HG02623 (cell line): ENCODE results near the gene ABL1.

Source experiments
- ATAC-seq: cut with Tn5 transposase; IDR thresholded peaks from one replicate; pipeline ENCODE4 v1.9.1; 2021; ENCODE audit warnings: moderate library complexity; ENCODE audit not compliant: unreplicated experiment

ABL1 gene

DNA sequence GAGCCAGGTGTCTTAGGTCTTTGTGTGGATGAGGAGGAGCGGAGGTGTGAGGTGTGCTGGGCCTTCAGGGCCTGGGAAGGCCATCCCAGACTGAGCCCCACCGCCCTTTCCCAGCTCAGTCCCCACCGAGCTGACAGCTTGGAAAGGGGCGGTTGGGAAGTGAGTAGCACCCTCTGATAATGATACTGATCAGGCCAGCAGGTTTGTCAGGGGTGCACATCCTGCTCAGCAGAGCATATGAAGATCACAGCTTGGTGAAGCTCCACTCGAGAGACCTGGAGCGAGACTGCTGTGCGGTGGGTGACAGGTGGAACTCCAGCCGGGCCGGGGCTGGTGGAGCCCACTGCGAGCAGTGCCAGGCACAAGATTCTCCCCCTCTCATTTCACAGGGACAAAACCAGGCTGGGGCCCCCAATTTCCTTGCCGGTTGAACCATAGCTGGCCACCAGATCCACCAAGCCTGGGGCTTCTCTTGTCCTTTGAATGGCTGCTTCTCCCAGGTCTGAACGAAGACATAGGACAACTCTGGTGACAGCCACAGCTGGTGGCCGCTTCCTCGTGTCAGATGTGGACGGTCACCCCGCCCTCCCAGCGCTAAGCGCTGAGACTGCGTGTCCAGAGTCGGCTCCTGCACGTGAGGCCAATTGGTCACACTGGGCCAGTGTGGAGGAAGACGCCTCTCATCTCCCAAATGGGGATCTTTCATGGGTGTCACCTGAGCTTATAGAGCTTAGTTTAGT, 53.3 kb downstream of the ABL1 start:
- no peak for ATAC-seq

DNA sequence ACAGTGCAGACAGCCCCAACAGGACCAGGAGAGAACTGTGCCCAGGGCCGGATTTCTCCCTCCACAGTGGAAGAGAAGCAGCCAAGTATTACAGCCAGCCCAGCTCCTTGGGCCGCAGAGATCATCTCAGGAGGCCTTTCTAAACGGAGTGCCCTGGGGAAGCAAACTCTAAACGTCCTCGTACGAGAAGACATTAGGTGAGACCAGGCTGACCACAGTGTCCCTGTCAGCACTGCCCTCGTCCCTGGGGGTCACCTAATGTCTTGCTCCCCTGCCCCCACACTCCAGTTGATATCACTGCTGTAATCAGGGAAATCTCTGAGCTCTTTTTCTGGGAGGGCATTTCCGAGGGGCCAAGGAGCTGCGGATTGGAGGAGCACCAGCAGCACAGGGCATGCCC, 55.1 kb downstream of the ABL1 start:
- ATAC-seq, result no peak

DNA sequence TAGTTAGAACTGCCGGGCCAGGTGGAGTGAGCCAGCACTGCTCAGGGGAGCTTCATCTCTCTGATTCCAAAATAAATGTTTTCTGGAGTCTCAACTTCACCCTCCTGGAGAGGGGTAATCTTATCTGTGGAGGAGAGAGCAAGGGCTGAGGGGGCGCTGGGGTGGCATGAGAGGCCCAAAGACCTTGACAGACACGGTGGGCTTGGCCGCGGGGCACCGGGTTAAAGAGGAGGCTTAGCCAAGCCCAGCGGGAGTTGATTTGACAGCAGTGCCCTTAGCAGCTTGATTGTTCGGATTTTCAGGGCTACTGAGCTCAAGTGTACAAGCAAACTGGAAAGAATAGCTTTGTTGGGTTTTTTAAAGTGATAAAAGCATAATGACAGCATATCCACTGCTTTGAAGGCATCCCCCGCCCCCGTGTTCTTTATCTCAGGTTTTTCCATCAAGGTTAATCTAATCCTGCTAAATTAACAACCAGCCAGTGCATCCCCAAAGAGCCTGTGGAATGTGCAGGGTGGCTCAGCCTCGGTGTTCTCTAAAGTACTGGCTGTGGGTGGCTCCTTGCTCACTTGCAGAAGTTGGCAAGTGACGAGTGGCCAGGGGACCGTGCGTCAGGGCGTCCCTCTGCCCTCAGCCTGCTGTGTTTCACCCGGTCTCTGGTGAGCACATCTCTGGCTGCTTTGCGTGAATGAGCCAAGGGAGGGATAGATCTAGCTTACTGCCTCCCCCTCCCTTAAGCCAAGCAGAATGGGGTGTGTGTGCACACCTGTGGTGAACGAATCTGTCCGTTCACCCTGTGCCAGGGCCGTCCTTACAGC, 56.0 kb downstream of the ABL1 start:
- no peak for ATAC-seq

DNA sequence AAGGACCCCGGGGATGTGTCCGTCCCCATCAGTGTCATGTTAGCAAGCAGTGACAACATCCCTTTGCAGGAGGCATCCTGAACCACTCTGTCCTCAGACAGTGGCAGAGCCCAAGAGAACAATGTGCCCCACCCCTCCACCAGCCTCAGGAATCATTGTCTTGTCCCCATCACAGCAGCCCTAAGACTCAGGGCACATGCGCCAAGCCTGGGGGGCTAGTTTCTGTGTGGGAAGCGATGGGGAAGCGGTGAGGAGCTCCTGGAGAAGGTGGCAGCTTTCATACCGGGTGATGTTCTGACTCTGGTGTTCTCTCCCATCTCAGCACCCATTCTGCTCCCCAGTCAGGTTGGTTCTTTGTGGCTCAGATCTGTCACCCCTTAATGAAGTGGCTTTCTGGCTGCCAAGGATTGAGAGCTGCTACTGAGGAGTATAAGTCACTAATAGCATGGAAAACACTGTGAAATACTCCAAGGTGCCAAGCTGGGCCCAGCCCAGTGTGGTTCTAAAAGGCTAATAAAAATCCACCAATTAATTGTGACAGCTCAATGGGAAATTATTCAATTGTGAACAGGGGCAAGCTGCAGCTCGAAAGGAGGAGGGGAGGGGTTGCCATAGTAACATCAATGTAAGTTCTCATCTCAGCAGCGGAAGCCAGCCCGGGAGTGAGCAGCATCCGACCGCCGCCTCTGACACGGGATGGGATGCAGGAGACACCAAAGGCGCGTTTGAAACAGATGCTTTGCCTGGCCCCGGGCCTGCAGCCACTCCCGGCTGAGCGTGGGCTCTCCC, 56.8 kb downstream of the ABL1 start:
- no peak for ATAC-seq

DNA sequence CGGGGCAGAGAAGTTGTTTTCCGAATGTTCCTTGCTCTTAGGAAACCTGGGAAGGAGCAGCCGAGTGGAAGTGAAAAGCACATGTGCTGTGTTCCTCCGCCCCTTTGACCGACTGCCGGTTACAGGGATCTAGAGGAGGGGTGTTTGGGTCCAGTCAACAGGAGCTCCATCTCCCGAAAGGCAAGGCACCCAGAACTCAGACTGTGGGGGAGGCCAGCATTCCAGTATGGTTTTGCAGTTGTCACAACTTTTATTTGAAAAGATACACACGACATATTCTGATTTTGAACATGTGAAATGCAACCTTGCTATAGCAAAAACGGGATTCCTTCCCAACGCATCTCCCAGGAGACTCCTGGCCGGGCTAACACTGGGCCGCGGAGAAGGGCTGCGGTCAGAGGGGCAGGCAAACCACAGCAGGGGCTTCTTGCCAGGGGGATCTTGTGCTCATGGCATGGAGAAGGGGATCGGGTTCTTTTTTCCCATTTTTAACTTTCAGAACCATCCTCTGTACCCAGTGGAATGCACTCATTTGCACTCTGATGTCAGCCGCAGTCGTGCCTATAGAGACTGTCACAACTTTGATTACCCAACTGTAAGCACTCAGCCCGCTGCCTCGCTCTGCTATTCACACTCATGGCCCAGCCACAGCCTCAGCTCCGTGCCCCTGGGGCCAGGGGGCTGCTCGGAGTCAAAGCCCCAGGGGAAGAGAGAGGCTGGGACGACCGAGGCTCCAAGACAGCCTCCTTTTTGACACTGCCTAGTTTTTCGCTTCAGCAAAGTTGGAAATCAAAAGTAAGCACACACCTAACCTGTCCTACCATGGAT, 57.6 kb downstream of the ABL1 start:
- no peak for ATAC-seq

DNA sequence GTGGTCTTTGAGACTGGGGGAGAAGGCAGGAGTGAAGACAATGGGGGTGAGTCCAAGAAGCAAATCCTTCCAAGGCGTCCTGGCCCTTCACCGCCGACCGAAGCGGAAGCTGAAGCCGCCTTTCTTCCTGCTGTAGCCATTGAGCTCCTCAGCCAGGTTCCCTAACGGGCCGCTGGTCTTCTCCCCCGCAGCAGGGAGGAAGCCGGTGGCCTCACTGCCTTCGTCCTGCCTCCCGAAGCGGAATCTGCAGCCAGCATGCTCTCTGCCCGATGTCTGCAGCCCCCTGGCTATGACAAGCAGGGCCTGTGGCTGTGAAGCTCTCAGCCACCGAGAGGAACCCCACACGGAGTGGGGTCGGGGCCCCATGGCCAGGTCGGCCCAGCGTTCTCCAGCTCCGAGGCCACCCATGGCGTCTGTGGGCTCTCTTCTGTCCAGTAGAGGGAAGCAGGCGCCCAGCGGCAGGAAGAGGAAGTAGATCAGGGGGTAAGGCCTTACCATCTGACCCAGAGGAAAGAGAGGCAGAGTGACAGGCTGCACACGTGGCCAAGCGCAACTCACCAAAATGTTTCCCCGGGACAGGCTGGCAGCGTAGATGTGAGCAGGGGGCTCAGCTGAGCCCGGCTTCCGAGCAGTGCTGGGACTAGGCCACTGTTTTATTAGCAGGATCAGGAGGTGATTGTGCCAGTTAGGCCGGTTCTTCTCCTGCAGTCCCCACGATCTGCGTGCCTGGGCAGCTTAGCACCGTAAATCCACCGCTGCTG, 58.5 kb downstream of the ABL1 start:
- ATAC-seq, result no peak

DNA sequence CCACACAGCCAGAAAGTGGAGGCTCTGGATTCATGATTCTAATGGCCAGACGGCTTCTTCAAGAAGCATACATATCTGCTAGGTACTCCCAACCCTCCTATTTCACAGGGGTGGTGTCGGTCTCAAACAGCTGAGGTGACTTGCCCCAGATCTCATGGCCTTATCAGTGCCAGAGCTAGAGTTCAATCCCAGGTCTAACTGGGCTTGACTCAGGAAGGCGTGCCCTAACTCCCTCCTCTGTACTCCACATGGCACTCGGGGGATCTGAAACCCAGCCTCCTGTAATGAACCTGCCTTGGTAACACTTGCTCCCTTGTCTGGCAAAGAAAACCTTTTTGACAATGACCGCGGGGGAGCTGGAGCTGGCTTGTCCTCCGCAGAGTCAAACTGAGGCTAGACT, 59.5 kb downstream of the ABL1 start:
- no peak for ATAC-seq

DNA sequence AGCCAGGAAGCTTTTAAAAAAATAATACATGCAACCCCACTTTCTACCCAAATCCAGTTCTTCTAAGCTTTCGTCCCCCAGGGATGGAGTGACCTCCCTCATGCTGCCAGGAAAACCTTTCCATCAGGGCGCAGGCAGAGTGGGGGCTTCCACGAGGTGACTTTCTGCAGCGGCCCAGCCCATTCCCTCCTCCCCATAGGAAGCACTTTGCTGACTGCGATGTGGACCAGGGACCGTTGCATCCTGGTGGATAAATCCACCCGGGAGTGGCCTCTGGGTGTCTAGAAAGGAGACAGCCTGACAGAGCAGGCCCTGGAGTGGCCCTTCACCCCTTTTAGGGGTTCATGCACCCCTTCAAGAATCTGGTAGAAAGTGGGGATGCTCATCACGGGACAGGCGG, 60.0 kb downstream of the ABL1 start:
- ATAC-seq, result no peak

DNA sequence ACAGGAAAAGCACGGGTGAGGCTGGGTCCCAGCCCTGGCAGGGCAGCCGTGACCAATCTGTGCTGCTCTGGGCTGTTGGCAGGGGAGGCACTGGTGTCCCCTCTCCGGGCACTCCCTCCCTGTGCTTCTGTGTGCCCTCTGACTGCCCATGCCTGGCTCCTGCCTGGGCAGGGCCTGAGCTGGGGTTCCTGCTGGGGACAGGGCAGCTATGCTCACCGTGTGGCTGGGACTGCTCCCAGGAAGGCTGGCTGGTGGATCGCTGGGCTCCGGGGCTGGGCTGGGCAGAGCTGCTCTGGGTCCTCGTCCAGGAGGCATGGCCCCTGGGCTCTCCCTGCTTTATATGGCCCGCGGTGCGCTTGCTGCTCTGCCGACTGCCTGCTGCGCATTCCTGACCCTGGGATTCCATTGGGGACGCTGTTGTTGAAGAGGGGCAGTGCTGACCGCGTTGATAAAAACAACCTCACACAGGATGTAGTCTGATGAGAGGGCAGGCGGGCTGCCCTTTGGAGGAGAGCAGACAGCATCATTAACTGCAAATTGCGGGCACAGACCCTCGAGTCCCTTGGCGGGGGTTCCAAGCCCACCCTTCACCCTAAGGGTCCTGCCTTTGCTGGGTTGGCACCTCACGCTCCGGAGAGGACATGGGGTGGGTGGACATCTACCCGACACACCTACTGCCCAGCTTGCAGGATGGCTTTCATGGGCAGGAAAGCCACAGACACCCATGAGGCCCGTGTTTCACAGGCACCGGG, 60.6 kb downstream of the ABL1 start:
- no peak for ATAC-seq

DNA sequence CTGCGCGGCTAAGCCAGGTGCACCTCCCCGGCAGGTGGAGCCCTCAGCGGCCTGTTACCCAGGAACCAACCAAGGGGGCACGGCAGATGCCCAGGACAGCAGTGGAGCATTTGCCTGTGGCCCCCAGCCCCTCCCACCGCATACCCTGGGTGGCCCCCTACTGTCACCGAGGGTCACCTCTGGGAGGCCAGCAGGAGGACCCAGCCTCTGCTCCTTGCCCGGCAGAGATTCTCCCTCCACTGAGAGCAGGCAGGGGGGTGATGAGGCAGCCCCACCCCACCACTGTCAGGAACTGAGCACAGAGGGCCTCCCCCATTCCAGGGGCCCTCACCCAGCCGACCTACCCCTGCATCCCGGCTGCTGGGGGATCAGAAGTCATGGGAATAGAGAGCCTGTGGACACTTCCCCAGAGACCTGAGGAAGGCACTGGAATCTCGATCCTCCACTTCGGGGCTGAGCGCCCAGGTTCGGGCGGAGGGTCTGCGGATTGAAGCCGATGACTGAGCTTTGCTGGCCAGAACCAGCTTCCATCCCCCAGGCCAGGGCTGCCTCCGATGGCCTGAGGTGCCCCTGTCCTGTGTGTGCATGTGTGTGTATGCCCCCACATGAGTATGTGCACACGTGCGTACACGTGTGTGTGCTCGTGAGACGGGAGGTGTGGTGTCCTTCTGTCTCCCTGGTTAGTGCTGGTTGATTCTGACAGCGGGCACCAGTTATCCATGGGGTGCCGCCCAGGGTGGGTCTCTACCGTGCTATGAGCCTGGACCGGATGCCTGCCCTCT, 61.4 kb downstream of the ABL1 start, which contains the start of gene QRFP:
TSS of gene QRFP (minus strand) at position 580 of the 782 bp plus-strand sequence. CDS start 2,974 bp downstream, outside the sequence.
- no peak for ATAC-seq

DNA sequence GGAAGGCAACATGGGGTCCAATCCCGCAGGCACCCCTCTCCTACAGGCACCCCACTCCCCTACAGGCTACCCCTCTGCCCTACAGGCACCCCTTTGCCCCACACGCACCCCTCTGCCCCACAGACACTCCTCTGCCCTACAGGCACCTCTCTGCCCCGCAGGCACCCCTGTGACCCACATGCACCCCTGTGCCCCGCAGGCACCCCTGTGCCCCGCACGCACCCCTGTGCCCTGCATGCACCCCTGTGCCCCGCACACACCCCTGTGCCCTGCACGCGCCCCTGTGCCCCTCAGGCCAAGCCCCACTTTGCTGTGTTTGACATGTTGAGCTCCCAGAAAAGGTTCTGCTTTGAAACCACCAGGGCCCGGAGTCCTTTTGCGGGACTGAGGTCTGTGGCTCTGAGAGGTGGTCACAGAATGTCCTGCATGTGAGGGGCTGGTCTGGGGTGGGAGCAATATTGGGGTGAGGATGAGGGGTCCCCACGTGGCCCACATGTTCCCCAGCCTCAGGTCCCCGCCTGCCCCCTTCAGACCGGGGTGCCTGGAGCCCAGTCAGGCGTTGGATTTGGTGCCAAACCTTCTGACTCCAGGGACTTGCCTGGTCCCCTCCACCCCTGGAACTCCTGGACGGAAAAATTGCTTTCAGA, 62.2 kb downstream of the ABL1 start:
- no peak for ATAC-seq

DNA sequence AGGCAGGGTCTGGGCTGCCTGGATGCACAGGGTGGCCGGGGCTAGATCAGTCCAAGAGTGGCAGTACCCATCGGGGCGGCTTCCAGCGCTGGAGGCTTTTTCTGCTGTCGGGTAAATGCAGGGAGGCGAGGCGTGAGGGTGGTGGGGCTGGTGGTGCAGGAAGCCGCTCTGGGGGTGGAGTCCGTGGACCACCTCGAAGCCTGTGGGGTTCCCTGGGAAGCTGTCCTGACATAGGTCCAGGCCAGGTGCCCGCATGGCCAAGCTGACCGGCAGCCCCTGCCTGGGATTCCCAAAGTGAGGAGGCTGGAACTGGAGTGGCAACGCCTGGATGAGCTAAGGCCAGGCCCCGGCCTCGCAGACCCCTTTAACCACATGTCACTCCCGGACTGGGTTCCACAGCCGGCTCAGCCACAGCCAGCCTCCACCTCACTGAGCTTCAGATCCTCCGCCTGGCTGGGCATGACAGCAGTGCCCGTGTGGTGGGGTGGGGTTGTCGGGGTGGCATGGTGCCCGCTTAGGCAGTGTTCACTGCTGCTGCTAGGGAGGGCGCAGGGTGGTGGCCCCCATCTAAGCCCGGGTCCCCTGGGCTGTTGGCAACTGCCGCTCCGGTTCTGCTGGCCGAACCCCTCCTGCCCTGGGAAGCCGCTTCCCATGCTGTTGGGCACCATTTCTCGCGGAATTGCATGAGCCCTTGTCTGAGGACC, 62.9 kb downstream of the ABL1 start:
- ATAC-seq, result no peak

DNA sequence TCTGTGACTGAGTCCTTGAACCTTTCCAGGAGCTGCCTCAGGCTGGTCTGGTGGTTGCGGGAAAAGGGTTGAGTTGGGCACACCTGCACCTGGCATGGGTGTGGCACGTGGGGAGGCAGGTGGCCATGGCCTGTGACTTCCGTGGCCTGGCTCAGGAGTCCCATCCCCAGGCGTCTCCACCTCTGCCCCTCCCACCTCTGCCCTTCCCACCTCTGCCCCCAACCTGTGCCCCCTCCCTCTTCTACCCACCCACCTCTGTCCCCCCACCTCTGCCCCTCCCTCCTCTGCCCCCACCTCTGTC, 63.4 kb downstream of the ABL1 start:
- no peak for ATAC-seq

DNA sequence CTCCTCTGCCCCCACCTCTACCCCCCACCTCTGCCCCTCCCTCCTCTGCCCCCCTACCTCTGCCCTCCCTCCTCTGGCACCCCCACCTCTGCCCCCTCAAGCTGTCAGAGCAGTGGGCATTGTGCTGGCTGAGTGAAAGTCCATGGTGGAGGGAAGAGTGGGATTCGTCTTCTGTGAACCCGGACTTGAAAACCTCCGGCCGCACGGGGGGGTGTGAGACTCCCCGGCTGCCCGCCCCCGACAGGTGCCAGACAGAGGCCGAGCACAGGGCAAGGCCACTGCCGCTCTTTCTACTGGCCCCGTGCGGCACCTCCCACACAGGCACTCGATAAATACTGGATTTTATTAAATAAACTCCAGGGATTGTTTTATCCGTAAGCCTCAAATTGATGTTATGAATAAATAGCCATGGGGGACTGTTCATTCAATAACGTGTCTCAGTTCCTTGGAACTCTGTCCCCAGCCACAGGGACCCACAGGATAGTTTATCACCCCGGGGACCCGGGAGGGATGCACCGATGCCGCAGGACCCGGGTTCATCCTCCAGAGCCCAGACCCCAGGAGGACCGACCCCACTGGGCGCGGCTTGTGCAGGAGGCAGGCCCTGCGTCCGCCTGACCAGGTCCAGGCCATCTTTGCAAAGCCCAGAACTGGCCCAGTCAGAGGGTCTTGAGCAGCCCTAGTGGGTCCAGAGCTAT, 64.1 kb downstream of the ABL1 start:
- no peak for ATAC-seq

DNA sequence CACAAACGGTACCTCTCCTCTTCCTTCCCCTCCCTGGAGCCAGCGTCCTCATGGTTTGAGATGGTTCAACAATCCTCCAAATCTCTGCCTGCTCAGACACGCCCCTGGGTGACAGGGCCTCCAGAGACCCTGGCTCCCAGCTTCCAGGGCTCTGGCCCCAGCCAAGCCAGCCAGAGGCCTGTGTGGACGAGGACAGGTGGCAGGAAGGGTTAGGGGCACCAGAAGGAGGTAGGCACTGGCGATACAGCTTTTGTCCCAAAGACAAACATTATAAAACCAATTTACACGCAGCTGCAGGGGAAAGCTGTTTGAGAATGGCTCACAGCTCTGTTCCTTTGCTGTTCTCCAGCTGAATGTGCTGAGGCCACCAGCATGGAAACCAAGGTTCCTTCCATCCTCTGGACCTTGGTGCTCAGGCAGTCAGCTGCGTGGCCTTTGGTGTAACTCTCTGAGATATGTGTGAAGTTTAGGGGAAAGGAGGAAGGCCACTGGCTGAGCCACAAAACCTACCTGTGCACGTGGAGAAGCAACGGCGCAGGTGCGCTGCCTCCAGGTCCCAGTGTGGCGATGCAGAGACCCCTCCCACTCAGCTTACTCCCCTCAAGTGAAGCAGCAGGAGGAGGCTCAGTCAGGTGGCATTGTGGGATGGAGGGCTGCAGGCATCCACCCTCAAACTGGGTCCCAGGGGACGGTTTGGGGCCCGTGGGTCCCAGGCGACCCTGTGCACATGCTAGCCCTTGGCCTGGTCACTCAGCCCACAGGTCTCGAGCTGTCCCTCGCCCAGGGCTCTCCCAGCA, 65.8 kb downstream of the ABL1 start:
- ATAC-seq, result no peak
